Fibroblast of gingiva (primary cell): ENCODE data around the gene NOD2.

Experiments
- DNase-seq: peaks from one replicate; pipeline ENCODE4 v3.0.0-alpha.2; 2011; ENCODE audit warnings: low read depth

Gene NOD2

GRCh38 chr16:50742576-50743200, 49.3 kb downstream of the NOD2 start:
- peak; percentile 45 for DNase-seq

GRCh38 chr16:50743581-50744225, 50.3 kb downstream of the NOD2 start:
- no peak for DNase-seq

- DNase-seq: no peak
These were observed 51.5 kb downstream of the NOD2 start for GRCh38 chr16:50744881-50745280.

GRCh38 chr16:50745940-50746339, 52.5 kb downstream of the NOD2 start:
- DNase-seq: no peak

- DNase-seq: no peak
These were observed 54.0 kb downstream of the NOD2 start for GRCh38 chr16:50747207-50747956.

DNA sequence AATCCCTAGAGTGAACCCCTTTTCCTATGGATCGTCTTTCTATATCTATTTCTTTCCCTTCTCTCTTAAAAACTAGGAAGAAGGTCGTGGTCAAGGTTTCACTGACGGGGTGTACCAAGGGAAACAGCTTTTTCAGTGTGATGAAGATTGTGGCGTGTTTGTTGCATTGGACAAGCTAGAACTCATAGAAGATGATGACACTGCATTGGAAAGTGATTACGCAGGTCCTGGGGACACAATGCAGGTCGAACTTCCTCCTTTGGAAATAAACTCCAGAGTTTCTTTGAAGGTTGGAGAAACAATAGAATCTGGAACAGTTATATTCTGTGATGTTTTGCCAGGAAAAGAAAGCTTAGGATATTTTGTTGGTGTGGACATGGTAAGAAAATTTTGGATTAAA, 58.1 kb downstream of the NOD2 start:
- DNase-seq: no peak

- no peak for DNase-seq
These were observed 59.2 kb downstream of the NOD2 start for GRCh38 chr16:50752471-50753235.

GRCh38 chr16:50756473-50756872, 63.1 kb downstream of the NOD2 start:
- no peak for DNase-seq

DNA sequence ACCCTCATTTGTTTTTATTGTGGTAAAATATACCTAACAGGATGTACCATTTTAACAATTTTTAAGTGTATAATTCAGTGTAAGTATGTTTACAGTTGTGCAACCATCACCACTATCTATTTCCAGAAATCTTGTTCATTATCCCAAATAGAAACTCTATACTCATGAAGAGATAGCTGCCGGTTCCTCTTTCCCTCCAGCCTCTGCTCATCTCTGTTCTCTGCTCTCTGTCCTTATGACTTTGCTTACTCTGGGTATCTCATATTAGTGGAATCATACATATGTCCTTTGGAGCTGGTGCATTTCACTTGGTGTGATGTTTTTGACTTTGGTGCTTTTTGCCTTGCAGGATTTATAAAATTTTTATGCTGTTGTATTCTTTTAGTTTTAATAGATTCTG, 67.9 kb downstream of the NOD2 start:
- DNase-seq: no peak

DNA sequence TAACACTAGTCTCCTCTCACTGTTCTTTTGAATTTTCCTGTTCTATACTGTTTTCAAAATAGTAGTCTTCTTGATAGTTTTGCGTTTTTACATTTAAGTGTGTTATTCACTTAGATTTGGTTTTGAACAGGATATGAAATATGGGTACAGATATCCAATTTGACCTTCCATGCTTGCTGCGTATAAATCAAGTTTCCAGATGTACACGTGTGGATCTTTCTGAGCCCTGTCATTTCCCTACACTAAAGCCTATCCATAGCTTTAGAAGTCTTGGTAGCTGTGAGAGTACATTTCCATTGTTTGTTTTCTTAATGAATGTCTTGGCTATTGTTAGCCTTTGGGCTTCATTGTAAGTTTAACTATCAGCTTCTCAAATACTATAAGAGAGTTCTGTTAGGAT, 68.8 kb downstream of the NOD2 start:
- no peak for DNase-seq

DNA sequence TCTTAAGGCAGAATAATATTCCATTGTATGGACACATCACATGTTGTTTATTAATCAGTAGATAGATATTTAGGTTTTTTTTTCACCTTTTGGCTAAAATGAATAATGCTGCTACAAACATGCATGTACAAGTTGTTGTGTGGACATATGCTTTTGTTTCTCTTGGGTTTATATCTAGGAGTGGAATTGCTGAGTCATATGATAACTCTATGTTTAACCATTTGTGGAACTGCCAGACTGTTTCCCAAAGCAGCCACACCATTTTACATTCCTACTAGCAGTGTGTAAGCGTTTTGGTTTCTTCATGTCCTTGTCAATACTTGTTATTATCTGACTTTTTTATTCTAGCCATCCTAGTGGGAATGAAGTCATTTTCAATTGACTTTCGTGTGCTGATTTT, 69.8 kb downstream of the NOD2 start:
- DNase-seq: peak; percentile 33

- DNase-seq: no peak
These were observed 71.9 kb downstream of the NOD2 start for GRCh38 chr16:50765260-50765659.

DNA sequence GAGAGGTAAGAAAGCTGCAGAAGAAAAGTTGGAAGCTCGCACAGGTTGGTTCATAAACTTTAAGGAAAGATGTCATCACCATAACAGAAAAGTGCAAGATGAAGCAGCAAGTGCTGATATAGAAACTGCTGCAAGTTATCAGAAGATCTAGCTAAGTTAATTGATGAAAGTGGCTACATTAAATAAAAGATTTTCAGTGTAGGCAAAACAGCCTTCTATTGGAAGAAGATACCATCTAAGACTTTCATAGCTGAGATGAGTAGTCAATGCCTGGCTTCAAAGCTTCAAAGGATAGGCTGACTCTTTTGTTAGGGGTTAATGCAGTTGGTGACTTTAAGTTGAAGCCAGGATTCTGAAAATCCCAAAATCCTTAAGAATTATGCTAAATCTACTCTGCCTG, 72.5 kb downstream of the NOD2 start:
- DNase-seq: no peak

DNA sequence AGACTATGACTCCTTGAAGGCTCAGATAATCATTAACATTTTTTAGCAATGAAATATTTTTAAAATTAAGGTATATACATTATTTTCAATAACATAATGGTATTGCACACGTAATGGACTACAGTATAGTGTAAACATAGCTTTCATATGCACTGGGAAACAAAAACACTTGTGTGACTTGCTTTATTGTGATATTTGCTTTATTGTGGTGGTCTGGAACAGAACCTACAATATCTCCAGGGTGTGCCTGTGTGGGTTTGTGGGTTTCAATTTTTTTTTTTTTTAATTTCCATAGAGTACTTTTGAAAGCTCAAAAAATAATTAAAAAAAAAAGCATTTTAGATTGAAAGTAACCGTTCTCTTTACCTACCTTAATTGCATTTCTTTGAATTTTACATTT, 73.8 kb downstream of the NOD2 start:
- no peak for DNase-seq

GRCh38 chr16:50771366-50771765, 78.0 kb downstream of the NOD2 start:
- DNase-seq: peak; percentile 72

GRCh38 chr16:50774405-50774804, 81.0 kb downstream of the NOD2 start:
- DNase-seq: no peak

GRCh38 chr16:50774960-50775359, 81.6 kb downstream of the NOD2 start:
- DNase-seq: no peak

DNA sequence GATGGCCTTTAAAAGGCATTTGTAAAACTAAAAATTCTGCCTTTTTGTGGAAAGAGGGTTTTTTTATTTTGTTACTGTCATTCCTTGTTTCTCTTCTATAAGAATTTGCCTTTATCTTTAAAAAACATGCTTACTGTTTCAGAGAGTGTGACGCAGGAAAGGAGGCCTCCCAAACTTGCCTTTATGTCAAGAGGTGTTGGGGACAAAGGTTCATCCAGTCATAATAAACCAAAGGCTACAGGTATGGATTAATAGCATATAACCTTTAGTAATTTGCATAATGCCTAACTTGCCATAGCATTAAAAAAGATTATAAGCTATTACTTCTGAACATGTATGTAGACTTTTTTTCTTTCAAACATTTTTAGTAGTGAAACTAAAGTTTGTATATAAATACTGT, 82.6 kb downstream of the NOD2 start:
- DNase-seq: no peak

GRCh38 chr16:50778284-50779163, 85.1 kb downstream of the NOD2 start:
- DNase-seq: no peak

DNA sequence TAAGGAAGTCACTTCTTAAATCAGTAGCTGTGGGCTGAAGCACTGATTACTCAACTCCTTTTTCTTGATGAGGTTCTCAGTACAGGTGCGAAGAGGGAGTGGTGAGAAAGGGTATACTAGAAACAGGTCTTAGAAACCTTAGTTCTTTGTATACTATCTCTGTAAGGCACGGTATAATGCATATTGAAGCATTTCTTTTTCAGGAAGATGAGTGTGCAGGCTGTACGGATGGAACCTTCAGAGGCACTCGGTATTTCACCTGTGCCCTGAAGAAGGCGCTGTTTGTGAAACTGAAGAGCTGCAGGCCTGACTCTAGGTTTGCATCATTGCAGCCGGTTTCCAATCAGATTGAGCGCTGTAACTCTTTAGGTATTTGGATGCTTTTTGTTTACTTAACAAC, 87.6 kb downstream of the NOD2 start:
- DNase-seq: no peak

DNA sequence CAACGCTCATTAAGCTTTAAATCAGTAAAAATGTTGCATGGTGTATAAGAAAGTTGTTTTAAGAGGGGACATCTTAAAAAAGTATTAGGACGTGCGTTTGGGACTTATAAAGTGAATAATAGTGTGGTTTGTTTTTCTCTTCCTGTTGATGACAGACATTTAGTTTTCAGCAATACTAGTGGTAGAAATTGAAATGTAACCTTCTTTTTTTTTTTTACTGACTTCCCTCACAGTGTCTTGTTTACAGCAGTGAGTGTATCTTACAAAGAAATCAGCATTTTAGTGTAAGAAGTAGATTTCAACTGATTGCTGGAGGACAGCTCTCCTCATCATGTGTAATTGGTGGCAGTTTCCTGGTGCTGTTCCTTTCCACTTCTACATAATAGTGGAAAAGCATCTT, 88.1 kb downstream of the NOD2 start:
- no peak for DNase-seq
